SIG-M5 (cell line): ENCODE data around the gene RPL37.
"Not testable (repeated sequence)": the region's sequence is repeated elsewhere in the genome, so short reads cannot be mapped to it uniquely, and the experiment has no call there.

Experiments
- DNase-seq: peaks from one replicate; lab custom pipeline; 2025; lab: John Stamatoyannopoulos, UW

The RPL37 gene

DNA sequence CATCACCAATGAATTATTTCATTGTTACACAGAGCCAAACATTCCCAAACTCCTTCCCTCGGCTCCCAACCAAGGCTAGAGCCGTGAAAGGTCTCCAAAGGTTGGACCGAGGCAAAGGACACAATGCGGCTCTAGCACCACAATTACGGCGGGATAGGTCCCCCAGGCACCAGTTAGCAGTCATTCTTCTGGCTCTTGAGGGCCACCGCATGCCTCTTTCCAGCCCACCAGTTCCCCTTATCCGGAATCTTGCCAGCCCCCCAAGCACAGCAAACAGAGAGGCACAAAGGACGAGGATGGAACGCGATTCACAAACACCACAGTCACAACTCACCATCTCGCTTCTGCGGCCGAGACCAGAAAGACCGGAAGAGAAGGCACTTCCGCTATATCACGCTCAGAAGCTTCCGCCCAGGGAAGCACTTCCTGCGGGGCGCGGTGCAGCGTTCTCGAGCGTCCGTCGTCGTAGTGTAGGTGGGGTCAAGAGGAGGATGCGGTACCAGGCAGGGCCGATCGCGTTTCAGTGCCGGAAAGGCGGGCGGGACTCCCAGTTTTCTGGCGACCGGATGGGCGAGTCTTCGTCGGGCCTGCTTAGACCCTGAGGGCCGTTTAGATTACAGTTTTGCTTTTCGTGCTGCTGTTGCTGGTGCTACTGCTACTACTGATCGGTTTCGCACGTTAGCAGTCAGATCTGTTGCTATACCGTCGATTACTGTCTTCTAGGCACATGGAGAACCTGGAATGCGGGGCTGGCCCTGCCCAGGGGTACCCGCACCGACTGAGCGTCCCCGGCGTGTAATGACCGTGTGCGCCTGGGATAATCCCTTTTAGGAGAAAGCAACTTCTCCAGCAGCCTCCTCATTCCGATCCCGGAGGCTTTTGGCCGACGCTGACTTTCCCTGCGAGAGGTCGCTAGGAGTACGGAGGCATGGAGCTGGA, at the start of gene RPL37:
Gene RPL37, minus strand, starts transcription at position 374 of the 939 bp plus-strand sequence. Its CDS starts 37 bp downstream, at position 337.
- DNase-seq = peak; percentile 87

- not testable (repeated sequence) for DNase-seq
Observed at GRCh38 chr5:40883051-40883450, 48.0 kb upstream of the RPL37 start.

DNA sequence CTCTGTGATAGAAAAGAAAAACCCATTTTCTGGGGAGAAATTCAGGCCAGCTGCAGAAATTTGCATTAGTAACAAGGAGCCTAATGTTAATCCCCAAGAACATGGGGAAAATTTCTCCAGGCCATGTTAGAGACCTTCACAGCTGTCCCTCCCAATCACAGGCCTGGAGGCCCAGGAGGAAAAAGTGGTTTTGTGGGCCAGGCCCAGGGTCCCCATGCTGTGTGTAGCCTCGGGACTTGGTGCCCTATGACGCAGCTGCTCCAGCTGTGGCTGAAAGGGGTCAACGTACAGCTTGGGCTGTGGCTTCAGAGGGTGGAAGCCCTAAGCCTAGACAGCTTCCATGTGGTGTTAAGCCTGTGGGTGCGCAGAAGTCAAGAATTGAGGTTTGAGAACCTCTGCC, 47.3 kb upstream of the RPL37 start:
- no peak for DNase-seq

GRCh38 chr5:40879163-40879942, 44.3 kb upstream of the RPL37 start:
- DNase-seq = peak; percentile 7

GRCh38 chr5:40877371-40877988, 42.5 kb upstream of the RPL37 start:
- no peak for DNase-seq

DNA sequence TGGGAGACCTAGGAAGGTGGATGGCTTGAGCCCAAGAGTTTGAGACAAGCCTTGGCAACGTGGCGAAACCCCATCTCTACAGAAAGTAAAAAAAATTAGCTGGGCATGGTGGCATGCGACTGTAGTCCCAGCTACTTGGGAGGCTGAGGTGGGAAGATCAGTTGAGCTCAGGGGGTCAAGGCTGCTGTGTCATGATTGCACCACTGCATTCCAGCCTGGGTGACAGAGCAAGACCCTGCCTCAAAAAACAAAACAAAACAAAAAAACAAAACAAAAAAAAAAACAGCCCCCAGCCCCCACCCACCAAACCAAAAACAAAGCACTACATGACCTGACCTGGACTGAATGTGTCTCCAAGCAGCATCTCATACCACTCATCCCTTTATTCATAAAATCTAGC, 40.9 kb upstream of the RPL37 start:
- no peak for DNase-seq

DNA sequence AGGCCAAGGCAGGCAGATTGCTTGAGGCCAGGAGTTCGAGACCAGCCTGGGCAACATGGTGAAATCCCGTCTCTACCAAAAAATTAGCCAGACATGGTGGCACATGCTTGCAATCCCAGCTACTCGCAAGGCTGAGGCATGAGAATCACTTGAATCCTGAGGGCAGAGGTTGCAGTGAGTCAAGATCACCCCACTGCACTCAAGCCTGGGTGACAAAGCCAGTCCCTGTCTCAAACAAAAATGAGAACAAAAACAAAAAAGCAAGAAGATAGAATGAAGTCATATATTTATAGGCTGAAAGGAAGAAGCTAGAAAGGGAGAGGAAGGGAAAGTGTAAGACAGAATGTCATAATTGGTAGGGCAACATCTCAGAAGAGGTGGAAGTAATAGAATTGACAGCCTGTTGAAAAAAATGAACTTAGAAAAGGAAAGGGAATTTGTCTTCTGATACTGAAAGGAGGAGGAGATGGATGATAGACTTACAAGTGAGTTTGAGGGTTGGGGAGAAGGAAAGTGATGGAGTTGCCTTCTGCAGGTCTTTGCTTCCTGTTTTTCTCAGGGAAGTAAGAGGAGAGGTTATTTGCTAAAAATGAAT, 38.4 kb upstream of the RPL37 start:
- DNase-seq = no peak

DNA sequence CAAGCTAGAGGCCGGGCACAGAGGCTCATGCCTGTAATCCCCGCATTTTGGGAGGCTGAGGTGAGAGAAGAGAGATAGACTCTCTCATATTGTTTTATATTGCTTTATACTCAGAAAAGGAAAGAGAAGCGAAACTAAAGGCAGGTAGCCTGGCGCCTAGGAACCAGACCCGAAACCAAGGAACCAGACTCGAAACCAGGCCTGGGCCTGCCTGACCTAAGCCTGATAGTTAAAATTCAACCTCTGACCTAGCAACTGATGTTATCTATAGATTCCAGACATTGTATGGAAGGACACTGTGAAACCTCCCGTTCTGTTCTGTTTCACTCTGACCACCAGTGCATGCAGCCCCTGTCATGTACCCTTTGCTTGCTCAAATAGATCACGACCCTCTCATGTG, 37.2 kb upstream of the RPL37 start:
- DNase-seq = not testable (repeated sequence)

- DNase-seq = no peak
Observed at GRCh38 chr5:40871177-40871576, 36.2 kb upstream of the RPL37 start.

DNA sequence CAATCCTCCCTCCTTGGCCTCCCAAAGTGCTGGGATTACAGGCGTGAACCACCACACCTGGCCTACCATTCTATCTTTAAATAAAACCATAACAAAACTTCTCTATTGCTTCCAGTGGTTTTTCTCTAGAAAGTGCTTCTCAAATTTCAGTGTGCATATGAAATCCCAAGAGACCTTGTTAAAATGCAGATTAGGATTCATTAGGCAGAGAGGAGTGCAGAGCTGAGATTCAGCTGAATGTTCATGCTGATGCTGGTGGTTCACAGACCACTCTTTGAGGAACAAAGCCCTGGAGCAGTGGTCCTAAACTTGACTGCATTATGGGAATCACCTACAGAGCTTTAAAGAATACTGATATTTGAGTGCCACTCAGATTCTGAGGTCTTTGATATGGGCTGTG, 34.4 kb upstream of the RPL37 start:
- no peak for DNase-seq

DNA sequence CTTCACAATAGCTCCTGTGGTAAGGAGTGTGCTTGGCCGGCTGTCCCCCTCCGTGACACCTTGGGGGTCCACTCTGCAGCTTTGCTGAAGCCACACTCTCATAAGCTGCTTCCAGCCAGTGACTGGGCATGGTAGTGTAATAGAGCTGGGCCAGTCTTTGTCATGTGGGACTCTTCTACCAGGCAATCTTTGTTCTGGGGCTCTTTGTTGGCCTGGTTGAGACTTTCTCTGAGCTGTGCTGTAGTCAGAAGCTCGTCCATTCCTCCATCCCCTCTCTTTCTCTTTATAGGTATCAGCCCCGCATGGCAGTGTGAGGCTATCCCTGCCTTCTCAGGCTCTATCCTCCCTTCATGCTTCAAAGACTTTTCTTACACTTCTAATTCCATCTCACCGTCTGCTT, 31.8 kb upstream of the RPL37 start:
- DNase-seq = no peak

GRCh38 chr5:40865004-40865403, 30.0 kb upstream of the RPL37 start:
- DNase-seq = not testable (repeated sequence)

DNA sequence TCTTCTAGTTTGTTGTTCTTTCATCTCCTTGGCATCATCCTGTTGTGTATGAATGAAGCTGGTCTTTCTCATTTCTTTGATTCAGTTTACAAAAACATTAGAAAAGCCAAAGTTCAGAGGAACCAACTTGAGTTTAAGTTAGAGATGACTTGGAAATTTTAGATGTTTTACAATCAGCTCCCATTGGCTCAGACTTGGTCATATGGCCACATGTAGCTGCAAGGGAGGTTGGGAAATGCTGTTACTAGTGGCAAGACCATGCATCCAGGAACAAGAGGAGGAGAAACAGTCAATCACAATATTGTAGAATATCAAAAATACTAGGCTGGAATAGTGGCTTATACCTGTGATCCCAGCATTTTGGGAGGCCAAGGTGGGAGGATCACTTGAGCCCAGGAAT, 25.7 kb upstream of the RPL37 start:
- no peak for DNase-seq

DNA sequence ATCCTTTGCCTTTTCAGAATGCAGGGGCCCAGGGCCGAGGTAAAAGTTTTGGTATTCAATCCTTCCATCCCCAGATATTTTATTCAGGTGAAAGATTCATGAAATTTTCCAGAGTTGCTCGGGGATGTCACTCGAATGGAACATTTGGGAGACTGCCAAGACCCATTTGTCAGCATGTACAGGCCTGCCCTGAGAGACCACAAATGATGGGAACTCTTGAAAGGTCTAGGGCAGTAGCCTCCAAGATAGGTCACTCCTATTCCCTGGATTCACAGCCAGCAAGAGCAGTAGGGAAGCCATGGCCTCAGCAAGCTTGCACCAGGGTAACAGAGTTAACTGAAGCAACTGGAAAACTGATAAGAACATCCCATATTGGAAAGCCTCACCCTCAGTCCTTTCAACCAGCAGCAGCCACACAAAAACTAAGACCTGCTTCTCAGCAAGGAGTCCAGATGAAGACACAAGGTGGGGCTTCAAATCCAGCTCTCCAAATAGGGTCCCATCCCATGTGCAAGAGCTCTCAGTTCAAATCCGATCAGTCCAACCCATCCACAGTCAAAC, 18.7 kb upstream of the RPL37 start:
- no peak for DNase-seq

- DNase-seq = no peak
Observed at GRCh38 chr5:40847525-40847924, 12.5 kb upstream of the RPL37 start.

DNA sequence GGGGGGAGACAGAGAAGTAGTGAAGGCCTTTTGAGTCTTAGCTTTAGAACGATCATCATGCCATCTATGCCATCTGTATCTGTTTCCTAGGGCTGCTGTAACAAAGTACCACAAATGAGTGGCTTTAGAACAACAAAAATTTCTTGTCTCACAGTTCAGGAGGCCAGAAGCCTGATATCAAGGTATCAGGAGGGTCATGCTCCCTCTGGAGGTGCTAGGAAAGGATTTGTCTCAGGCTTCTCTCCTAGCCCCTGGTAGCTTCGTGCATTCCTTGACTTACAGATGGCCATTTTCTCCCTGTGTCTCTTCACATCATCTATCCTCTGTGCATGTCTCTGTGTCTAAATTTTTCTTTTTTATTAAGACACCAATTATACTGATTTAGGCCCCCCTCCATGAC, 11.3 kb upstream of the RPL37 start:
- DNase-seq = no peak

DNA sequence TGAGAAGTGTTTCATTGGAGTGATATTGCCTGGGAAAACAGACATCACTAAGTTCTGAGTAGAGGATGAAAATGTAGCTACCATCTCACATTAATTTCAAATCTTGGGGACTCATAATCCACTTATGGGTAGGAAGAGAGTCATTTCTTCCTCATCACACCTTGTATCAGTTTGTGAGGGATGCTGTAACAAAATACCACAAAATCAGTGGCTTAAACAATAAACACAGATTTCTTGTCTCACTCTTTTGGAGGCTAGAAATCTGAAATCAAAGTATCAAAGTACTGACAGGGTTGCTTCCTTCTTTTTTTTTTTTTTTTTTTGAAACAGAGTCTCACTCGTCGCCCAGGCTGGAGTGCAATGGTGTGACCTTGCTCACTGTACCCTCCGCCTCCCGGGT, 9.5 kb upstream of the RPL37 start:
- DNase-seq = no peak

GRCh38 chr5:40842351-40842750, 7.3 kb upstream of the RPL37 start:
- DNase-seq = no peak

DNA sequence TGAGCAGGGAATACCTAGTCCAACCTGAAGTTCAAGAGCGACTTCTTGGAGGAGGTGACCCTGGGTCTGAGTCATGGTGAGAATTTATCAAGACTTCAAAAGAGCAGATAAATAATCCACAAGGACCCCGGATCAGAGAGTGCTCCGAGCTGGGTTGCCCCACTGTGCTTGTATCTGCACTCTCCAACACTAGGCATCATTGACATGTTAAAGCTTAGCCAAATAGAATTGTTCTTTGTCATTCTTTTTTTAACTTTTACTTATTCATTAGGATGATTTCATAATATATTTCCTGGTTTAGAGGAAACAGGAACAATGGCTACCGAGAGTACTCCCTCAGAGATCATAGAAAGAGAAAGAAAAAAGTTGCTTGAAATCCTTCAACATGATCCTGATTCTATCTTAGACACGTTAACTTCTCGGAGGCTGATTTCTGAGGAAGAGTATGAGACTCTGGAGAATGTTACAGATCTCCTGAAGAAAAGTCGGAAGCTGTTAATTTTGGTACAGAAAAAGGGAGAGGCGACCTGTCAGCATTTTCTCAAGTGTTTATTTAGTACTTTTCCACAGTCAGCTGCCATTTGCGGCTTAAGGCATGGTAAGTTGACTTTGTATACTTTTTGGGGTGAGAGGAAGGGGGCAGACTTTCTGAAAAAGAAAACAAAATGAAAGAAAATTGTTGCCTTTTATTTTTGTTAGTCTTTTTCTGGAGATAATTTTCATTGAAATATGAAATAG, 6.2 kb upstream of the RPL37 start, which contains the start of gene CARD6:
Gene CARD6, plus strand, starts transcription at position 300 of the 738 bp plus-strand sequence. Its CDS starts 16 bp downstream, at position 316.
- DNase-seq = peak; percentile 32

GRCh38 chr5:40838086-40838485, 3.1 kb upstream of the RPL37 start:
- DNase-seq = no peak

DNA sequence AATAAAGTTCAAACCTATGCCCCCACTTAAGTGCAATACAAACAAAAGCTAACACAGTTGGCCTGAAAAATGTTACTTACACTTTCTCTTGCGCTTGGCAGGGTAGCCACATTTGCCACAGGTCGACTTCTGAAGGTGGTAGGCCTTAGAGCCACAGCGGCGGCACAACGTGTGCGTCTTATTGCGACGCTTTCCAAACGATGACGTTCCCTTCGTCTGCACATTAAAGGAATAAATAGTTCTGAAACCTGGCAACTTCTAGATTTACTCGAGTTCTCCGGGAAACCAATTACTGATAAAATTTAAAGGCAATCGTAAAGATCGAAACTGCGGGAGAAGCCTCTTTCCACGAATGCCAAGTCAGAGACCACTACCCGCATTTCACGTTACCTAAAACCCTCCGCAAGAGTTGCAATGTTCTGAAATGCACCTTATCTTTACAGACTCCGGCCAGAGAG, 602 bp downstream of the RPL37 start:
- no peak for DNase-seq
